IPS-18a (cell line): ENCODE data around the gene CREBBP.

ENCODE experiments used
- H3K27ac ChIP-seq: one replicate; pipeline ENCODE4 v1.5.1; 2013; ENCODE audit warnings: low read length
- H3K27me3 ChIP-seq: one replicate; pipeline ENCODE4 v1.6.1; 2013; ENCODE audit warnings: mild to moderate bottlenecking, low read length; ENCODE audit not compliant: control insufficient read depth, insufficient read depth
- H3K36me3 ChIP-seq: one replicate; pipeline ENCODE4 v1.6.1; 2013; ENCODE audit warnings: low read depth, low read length; ENCODE audit not compliant: control insufficient read depth
- H3K4me1 ChIP-seq: one replicate; pipeline ENCODE4 v1.6.1; 2013; ENCODE audit warnings: low read depth, low read length; ENCODE audit not compliant: control insufficient read depth
- H3K4me3 ChIP-seq: one replicate; pipeline ENCODE4 v1.5.1; 2013; ENCODE audit warnings: low read length
- H3K9ac ChIP-seq: one replicate; pipeline ENCODE4 v1.6.1; 2013; ENCODE audit warnings: mild to moderate bottlenecking, low read length, moderate library complexity
- H3K9me3 ChIP-seq: one replicate; pipeline ENCODE4 v1.6.1; 2013; ENCODE audit warnings: low read depth, low read length; ENCODE audit not compliant: control insufficient read depth

Gene CREBBP

DNA sequence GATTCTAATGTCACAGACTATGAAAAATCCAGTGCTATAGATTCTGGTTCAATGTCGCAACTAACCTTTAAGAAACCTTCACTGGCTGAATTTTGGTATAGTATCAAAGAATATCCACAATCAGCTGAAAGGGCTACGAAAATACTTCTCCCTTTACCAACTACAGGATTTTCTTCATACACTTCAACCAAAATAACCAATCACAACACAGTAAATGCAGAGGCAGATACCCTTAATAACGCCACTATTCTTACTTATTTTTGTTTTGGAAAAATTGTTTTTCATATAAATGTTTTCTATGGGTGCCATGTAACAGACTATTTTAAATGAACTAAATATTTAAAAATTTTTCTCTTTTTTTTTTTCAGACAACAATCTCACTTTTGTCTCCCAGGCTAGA is 114.3 kb downstream of the CREBBP start:
- Histone ChIP-seq H3K27ac (no peak overlapping the region), H3K36me3 (peaks cover 64% of the 10 kb centered on the region), H3K4me1 (no peaks in the 10 kb centered on the region), H3K27me3 (no peaks in the 10 kb centered on the region), H3K9me3 (no peaks in the 10 kb centered on the region), H3K9ac (no peak overlapping the region), H3K4me3 (no peak overlapping the region)

DNA sequence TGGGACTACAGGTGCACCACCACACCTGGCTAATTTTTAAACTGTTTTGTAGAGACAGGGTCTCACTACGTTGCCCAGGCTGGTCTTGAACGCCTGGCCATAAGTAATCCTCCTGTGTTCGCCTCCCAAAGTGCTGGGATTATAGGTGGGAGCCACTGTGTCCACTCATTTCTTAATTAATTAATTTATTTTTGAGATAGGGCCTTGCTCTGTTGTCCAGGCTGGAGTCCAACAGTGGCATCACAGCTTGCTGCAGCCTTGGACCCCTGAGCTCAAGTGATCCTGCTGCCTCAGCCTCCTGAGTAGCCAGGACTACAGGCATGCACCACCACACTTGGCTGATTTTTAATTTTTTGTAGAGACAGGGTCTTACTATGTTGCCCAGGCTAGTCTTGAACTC is 116.1 kb downstream of the CREBBP start:
- no peaks in the 10 kb centered on the region for H3K4me1 ChIP-seq
- no peak overlapping the region for H3K27ac ChIP-seq
- peaks cover 52% of the 10 kb centered on the region for H3K36me3 ChIP-seq
- H3K27me3 ChIP-seq: no peaks in the 10 kb centered on the region
- no peak overlapping the region for H3K9ac ChIP-seq
- no peak overlapping the region for H3K4me3 ChIP-seq
- H3K9me3 ChIP-seq: no peaks in the 10 kb centered on the region

DNA sequence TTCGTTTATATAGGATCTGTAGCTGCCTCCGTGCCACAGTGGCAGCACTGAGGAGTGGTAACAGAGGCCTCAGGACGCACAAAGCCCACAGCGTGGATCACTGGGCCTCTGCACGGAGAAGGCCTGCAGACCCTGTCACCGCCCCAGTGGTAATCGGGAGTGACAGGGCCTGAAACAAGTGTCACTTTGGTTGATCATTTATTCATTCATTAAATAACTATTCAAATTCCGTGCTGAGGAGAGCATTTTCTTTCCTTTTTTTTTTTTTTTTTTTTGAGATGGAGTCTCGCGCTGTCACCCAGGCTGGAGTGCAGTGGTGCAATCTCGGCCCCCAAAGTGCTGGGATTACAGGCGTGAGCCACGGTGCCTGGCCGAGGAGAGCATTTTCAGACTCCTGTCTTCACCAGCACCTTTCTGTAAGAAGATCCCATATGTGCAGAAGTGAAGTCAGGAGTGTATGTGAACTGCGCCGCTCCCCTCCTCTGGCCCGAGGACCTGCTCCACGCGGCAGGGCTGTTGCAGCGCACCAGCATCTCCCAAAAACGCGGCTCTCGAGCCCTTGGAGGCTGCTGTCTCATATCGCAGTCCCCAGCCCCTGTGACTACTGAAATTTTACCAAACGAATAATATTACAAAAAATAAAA is 118.3 kb downstream of the CREBBP start:
- Histone ChIP-seq H3K4me3 (no peak overlapping the region), H3K36me3 (peaks cover 49% of the 10 kb centered on the region), H3K9me3 (no peaks in the 10 kb centered on the region), H3K27me3 (no peaks in the 10 kb centered on the region), H3K9ac (no peak overlapping the region), H3K4me1 (no peaks in the 10 kb centered on the region), H3K27ac (no peak overlapping the region)

DNA sequence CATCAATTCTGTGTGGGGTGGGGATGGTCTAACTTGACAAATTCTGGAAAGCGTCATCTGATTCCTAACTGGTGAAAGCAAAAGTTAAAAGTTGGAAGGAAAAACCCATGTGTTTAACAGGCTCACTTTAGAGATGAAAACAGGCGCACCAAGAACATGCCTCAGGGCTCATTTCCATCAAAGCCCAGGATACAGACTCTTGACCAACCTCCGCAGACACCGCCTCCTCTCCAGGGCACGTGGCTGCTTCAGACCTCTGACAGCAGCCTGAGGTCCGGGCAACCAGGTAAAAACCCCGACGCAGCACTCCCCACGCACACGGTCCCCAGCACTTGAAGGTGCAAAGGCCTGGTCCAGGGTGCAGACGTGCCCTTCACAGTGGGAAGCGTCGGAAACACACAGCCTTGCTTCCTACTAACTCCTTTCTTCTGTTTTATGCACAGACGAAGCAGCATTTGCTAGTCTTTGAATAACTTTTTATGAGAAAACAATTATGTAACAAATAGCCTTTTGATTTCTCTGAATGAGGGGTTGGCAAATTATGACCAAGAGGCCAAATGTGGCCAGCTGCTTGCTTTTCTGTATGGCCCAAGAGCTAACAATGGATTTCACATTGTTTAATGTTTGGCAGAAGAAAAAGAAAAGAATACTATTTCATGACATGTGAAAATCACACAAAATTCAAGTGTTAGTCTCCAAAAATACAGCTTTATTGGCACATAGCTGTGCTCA is 119.0 kb downstream of the CREBBP start:
- peaks cover 49% of the 10 kb centered on the region for H3K36me3 ChIP-seq
- H3K9ac ChIP-seq: no peak overlapping the region
- H3K27me3 ChIP-seq: no peaks in the 10 kb centered on the region
- no peaks in the 10 kb centered on the region for H3K9me3 ChIP-seq
- H3K4me1 ChIP-seq: no peaks in the 10 kb centered on the region
- H3K4me3 ChIP-seq: no peak overlapping the region
- no peak overlapping the region for H3K27ac ChIP-seq

DNA sequence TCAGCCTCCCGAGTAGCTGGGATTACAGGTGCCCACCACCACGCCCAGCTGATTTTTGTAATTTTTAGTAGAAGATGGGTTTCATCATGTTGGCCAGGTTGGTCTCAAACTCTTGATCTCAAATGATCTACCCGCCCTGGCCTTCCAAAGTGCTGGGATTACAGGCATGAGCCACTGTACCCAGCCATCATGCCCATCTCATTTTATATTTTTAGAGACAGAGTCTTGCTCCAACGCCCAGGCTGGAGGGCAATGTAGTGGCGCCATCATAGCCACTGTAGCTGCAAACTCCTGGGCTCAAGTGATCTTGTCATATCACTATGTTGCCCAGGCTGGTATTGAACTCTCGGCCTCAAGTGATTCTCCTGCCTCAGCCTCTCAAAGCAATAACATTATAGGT is 120.0 kb downstream of the CREBBP start:
- H3K27me3 ChIP-seq: no peaks in the 10 kb centered on the region
- no peak overlapping the region for H3K27ac ChIP-seq
- H3K9me3 ChIP-seq: no peaks in the 10 kb centered on the region
- peaks cover 53% of the 10 kb centered on the region for H3K36me3 ChIP-seq
- H3K4me3 ChIP-seq: no peak overlapping the region
- no peaks in the 10 kb centered on the region for H3K4me1 ChIP-seq
- H3K9ac ChIP-seq: no peak overlapping the region

DNA sequence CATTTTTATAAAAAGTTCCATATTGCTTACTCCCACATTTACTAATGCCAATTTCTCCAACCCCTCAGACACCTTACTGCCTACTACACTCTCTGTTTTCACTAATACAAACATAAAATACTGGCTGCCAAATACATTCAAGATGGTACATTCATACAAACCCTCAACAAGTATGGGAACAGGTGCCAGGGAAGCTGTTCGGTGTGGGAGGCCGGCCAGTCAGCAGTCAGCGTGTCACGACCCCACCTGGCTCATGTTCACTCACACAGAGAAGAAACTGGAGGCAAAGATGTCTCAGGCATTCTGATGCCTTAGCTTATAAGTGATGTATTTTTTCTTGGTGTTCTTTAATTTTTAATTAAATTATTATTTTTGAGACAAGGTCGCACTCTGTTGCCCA is 120.8 kb downstream of the CREBBP start:
- no peak overlapping the region for H3K27ac ChIP-seq
- H3K4me3 ChIP-seq: no peak overlapping the region
- H3K9me3 ChIP-seq: no peaks in the 10 kb centered on the region
- H3K9ac ChIP-seq: no peak overlapping the region
- no peaks in the 10 kb centered on the region for H3K27me3 ChIP-seq
- no peaks in the 10 kb centered on the region for H3K4me1 ChIP-seq
- H3K36me3 ChIP-seq: peaks cover 57% of the 10 kb centered on the region

DNA sequence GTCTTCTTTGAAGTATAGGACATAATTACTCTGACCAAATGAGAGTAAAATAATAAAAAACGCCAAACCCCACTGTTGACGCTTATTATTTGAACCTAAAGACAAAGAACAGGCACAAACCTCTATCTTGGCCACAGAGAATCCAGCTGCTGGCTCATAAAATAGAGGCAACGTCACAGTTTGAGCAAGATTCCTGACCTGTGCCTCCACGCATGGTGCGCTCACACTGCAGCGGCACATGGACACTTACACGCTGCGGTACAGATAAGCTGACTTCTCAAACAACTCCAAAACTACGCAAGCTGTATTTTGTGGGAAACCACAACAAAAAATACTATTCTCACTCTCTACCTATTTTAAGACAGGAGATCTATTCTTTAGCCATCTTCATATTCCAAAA is 124.4 kb downstream of the CREBBP start:
- Histone ChIP-seq H3K9me3 (no peaks in the 10 kb centered on the region), H3K9ac (no peak overlapping the region), H3K27me3 (no peaks in the 10 kb centered on the region), H3K4me1 (no peaks in the 10 kb centered on the region), H3K27ac (no peak overlapping the region), H3K36me3 (peaks cover 51% of the 10 kb centered on the region), H3K4me3 (no peak overlapping the region)

DNA sequence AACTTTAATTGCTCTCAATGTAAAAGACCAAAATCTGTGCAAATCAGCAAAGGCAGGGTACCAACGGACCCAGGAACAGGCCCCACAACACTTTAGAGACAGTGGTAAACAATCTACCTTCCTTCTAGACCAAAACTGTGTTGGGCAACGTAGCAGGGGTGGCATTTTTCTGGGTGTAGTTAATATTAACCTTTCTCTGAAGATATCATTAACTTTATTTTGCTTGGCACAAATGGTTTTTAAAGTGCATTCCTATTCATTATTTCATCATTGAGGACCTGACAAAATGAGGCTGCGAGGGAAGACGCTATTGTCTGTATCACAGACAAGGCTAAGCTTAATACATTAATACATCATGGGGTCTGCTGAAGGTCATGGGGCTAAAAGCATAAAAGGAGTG is 125.3 kb downstream of the CREBBP start:
- H3K4me3 ChIP-seq: no peak overlapping the region
- H3K27ac ChIP-seq: no peak overlapping the region
- no peak overlapping the region for H3K9ac ChIP-seq
- no peaks in the 10 kb centered on the region for H3K9me3 ChIP-seq
- peaks cover 51% of the 10 kb centered on the region for H3K36me3 ChIP-seq
- H3K4me1 ChIP-seq: no peaks in the 10 kb centered on the region
- no peaks in the 10 kb centered on the region for H3K27me3 ChIP-seq

DNA sequence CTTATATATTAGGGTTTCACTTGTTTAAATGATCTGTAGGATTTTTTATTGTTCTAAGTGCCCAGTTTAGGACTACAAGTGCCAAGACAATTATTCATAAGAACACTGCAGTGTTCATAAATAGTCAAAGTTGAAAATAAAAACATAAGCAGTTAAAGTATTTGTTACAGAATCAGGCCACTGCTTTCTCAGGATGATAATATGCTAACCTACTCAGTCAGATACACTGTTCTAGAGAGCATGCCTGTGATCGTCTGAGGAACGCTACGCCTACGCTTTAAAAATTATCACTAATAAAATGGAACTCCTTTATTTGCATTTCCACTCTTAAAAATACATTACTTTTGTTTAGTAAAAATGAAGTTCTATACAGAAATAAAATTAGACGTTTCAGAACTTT is 125.7 kb downstream of the CREBBP start:
- Histone ChIP-seq H3K9ac (no peak overlapping the region), H3K36me3 (peaks cover 56% of the 10 kb centered on the region), H3K4me3 (no peak overlapping the region), H3K4me1 (no peaks in the 10 kb centered on the region), H3K27ac (no peak overlapping the region), H3K27me3 (no peaks in the 10 kb centered on the region), H3K9me3 (no peaks in the 10 kb centered on the region)

DNA sequence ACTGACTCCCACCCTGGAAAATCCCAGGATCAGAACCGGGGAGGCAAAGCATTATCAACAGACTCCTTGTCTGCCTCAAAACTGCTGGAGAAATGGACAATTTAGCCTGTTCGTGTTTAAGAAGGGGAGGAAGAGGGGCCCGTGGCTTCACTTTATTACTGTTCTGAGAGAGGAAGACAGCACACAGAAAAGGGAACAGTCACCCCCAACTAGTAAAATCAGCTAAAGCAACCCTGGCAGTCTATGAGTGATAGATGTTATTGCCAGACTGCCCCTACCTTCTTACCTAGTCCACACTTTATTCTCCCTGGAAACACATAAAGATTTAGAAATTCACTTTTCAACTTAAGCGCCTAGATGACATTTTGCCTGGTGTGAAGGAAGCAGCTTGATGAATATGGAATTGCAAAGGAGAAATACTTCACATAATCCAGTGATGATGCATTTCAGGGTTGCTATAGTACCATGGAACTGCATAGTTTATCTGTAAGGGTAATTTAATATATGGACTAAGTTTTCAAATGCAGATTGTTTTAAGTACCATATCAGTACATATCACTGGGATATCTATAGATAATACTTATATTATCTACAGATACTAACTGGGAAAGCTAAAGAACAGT is 126.3 kb downstream of the CREBBP start:
- H3K4me3 ChIP-seq: no peak overlapping the region
- no peaks in the 10 kb centered on the region for H3K9me3 ChIP-seq
- H3K4me1 ChIP-seq: no peaks in the 10 kb centered on the region
- H3K27ac ChIP-seq: no peak overlapping the region
- no peak overlapping the region for H3K9ac ChIP-seq
- no peaks in the 10 kb centered on the region for H3K27me3 ChIP-seq
- H3K36me3 ChIP-seq: peaks cover 59% of the 10 kb centered on the region

DNA sequence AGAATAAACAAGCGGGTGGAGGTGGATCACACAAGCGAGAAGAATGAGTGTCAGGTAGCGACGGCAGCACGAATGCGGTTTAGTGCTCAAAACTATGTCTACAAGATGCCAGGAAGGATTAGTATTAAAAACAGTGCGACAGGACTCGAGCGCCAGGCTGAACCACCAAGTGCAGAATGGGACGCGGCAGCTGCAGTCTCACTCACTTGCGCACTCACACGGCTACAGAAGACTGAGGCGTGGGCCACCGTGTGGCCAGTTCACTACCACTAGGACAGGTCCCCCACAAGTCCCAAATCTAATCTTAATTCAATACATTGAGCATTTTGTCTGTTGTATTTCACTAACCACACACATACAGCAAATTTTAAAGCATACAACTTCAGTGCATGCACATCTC is 127.5 kb downstream of the CREBBP start:
- H3K27ac ChIP-seq: no peak overlapping the region
- H3K9ac ChIP-seq: no peak overlapping the region
- peaks cover 51% of the 10 kb centered on the region for H3K36me3 ChIP-seq
- H3K4me3 ChIP-seq: no peak overlapping the region
- no peaks in the 10 kb centered on the region for H3K27me3 ChIP-seq
- no peaks in the 10 kb centered on the region for H3K9me3 ChIP-seq
- H3K4me1 ChIP-seq: no peaks in the 10 kb centered on the region

DNA sequence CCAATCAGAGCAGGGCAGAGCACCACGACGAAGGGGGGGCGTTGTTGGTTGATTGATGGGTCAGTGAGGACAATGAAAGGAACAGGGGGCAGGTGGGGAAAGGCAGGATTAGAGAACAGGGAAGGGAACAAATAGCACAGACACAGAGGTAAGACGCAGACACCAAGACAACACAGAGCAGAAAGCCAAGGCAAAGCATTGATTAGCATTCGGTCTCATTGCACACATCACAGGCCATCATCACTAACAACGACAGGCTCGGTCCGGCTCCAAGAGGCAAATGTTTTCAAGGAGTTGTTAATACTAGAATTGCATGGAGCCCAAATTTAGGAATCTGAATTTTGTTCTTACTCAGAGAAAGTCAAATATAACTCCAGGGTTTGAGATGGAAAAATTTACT is 128.6 kb downstream of the CREBBP start:
- Histone ChIP-seq H3K9me3 (no peaks in the 10 kb centered on the region), H3K36me3 (peaks cover 46% of the 10 kb centered on the region), H3K9ac (no peak overlapping the region), H3K27ac (no peak overlapping the region), H3K4me1 (no peaks in the 10 kb centered on the region), H3K27me3 (no peaks in the 10 kb centered on the region), H3K4me3 (no peak overlapping the region)
